Measurements from ENCODE around the gene SURF4.

GRCh38 chr9:133354766-133355165 is 21.1 kb downstream of the SURF4 start:
- TF ChIP-seq CTCF (IDR thresholded peaks at IDR 0.05; ENCODE audit: borderline replicate concordance, extremely low read depth, low read length, poor library complexity, severe bottlenecking) (no peak), EZH2 (IDR thresholded peaks at IDR 0.05; ENCODE audit: borderline replicate concordance, low read depth, low read length, severe bottlenecking) (no peak)
